ENCODE measurements around the gene GPR55. TPM values are rescaled to one million over a fixed set of nuclear protein-coding genes. Genes with fewer than 3 reads are reported as not detected.

GPR55 gene
- total RNA-seq, 1 experiment from 2014 or later = not detected

DNA sequence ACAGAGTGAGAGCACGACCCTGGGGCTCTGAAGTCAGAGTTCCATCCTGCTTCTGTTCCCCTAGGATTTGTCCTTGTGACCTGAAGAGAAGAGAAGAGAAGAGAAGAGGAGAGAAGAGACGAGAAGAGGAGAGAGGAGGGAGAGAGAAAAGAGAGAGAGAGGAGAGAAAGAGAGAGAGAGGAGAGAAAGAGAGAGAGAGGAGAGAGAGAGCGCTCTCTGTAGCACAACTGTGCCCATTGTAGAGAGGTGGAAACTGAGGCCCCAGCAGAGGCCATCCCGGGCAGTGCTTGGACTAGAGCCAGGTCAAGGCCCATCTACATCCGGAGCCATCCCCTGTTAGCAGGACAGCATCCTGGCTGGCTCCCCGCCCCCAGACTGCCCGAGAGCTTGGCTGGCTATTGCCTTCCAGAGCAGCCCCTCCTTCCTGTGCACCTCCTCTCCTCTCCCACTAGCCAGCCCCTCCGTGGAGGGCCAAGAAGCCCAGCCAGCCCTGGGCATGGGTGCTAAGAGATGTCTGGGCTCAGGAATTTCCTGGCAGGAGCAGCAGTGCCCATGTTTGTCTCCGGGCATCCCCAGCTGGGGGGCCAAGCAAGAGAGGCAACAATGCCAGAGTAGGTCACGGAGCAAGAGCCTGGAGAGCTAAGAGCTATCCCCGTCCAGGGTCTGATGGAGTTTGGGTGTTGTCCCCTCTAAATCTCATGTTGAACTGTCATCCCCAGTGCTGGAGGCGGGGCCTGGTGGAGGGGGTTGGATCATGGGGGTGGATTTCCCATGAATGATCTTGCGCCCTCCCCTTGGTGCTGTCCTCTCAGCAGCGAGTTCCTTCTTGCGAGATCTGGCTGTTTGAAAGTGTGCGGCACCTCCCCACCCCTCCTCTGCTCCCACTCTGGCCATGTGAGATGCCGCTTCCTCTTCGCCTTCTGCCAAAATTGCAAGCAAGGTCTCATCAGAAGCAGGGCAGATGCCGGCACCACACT, 18.2 kb upstream of the GPR55 start:
- no peaks in the 10 kb centered on the region for H3K36me3 Mint-ChIP-seq (ENCODE audit: insufficient read depth, unreplicated experiment)
- ChIA-PET CTCF (no interaction called here), POLR2A (no interaction called here)
- TF ChIP-seq, protein P1, sequence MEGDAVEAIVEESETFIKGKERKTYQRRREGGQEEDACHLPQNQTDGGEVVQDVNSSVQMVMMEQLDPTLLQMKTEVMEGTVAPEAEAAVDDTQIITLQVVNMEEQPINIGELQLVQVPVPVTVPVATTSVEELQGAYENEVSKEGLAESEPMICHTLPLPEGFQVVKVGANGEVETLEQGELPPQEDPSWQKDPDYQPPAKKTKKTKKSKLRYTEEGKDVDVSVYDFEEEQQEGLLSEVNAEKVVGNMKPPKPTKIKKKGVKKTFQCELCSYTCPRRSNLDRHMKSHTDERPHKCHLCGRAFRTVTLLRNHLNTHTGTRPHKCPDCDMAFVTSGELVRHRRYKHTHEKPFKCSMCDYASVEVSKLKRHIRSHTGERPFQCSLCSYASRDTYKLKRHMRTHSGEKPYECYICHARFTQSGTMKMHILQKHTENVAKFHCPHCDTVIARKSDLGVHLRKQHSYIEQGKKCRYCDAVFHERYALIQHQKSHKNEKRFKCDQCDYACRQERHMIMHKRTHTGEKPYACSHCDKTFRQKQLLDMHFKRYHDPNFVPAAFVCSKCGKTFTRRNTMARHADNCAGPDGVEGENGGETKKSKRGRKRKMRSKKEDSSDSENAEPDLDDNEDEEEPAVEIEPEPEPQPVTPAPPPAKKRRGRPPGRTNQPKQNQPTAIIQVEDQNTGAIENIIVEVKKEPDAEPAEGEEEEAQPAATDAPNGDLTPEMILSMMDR (IDR thresholded peaks at IDR 0.05; ENCODE audit: unreplicated experiment) = no peak
- intact Hi-C loops (cut with micrococcal nuclease) = no loop called here
- H3K27me3 Mint-ChIP-seq (ENCODE audit: insufficient read depth, unreplicated experiment) = no peaks in the 10 kb centered on the region
- no peaks in the 10 kb centered on the region for H3K9me3 Mint-ChIP-seq (ENCODE audit: unreplicated experiment)
- H3K27ac Mint-ChIP-seq (ENCODE audit: low read depth, unreplicated experiment) = no peak overlapping the region
- peaks cover 5% of the 10 kb centered on the region for H3K4me1 Mint-ChIP-seq (ENCODE audit: insufficient read depth, unreplicated experiment)
- BruUV-seq (replicated peaks) = no TSS peak
- no peak overlapping the region for H3K4me3 Mint-ChIP-seq (ENCODE audit: unreplicated experiment)
- DNase-seq (ENCODE audit: unreplicated experiment) = no peak

DNA sequence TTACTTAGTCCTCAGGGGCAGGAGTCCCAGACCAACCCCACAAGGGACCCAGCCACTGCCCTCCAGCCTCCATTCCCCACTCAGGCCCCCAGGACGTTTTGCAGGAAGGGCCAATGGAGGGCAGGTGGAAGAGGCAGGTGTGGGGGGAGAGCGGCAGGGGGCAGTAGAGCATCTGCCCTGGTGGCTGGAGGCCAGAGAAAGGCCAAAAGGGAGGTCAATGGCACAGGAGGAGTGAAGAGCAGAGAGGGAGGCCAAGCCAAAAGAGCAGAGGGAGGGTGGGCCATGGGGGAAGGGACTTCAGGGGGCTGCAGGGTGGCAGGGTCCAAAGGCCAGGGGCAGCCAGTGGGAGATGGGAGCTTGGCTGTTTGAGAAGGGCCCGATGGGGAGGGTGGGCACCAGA, 17.3 kb upstream of the GPR55 start:
- H3K27ac Mint-ChIP-seq (ENCODE audit: low read depth, unreplicated experiment) = no peak overlapping the region
- H3K27me3 Mint-ChIP-seq (ENCODE audit: insufficient read depth, unreplicated experiment) = no peaks in the 10 kb centered on the region
- intact Hi-C loops (cut with micrococcal nuclease) = no loop called here
- CTCF ChIA-PET = interaction anchor here (0.7 kb wide), 1 partner anchor 50 kb away, joined by 4 read pairs; no protein-coding TSS in a partner anchor
- no peaks in the 10 kb centered on the region for H3K9me3 Mint-ChIP-seq (ENCODE audit: unreplicated experiment)
- POLR2A ChIA-PET = no interaction called here
- no peaks in the 10 kb centered on the region for H3K36me3 Mint-ChIP-seq (ENCODE audit: insufficient read depth, unreplicated experiment)
- TF ChIP-seq, protein P1 (IDR thresholded peaks at IDR 0.05; ENCODE audit: unreplicated experiment) = no peak
- no TSS peak for BruUV-seq (replicated peaks)
- no peak overlapping the region for H3K4me3 Mint-ChIP-seq (ENCODE audit: unreplicated experiment)
- no peak for DNase-seq (ENCODE audit: unreplicated experiment)
- peaks cover 5% of the 10 kb centered on the region for H3K4me1 Mint-ChIP-seq (ENCODE audit: insufficient read depth, unreplicated experiment)

DNA sequence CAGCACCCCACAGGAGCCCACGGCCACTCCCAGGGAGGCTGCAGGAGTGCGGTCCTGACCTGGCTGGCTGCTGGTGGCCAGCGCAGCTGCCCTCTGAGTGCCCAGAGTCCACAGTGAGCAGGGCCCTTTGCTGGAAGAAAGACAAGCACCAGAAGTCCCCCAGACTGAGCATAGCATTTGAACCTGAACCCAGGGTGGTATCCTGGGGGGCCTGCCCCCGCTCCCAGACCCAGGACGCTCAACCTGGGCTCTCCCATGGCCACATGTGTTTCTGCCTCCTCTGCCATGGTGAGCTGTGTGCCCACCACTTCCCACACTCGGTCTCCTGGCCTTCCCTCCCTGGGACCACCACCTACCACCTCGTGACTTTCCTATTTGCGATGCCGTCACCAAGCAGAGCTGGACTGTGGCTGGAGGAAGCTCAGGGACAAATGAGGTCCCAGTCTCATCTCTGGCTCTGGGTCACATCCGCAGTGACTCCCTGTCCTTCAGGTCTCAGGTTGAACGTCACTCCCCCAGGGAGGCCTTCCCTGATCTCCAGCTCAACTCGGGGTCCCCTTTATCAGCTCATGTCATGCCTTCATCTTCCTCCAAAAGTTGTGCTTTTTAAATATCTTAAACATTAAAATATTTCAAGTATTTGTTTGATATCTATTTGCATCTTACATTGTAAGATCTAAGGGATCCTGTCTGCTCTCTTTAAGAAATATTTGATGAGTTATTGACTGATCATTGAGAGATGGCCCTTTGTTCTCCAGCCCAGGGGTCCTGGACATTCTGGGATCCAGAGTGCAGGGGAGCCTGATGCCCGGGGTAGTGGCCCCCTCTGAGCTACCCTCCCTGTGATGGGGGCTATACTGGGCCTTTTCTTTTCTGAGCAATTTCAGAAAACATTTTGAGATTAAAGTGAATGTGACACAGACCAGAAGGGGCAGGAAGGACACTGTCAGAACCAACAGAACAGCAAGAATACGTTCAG, 16.4 kb upstream of the GPR55 start:
- ChIA-PET CTCF (interaction anchor here (0.7 to 0.9 kb wide), 3 partner anchors 43 to 117 kb away, joined by 3 to 4 read pairs (median 3); no protein-coding TSS in a partner anchor), POLR2A (no interaction called here)
- H3K9me3 Mint-ChIP-seq (ENCODE audit: unreplicated experiment) = no peaks in the 10 kb centered on the region
- H3K27ac Mint-ChIP-seq (ENCODE audit: low read depth, unreplicated experiment) = no peak overlapping the region
- no TSS peak for BruUV-seq (replicated peaks)
- no peaks in the 10 kb centered on the region for H3K36me3 Mint-ChIP-seq (ENCODE audit: insufficient read depth, unreplicated experiment)
- no peak overlapping the region for H3K4me3 Mint-ChIP-seq (ENCODE audit: unreplicated experiment)
- H3K27me3 Mint-ChIP-seq (ENCODE audit: insufficient read depth, unreplicated experiment) = no peaks in the 10 kb centered on the region
- peaks cover 5% of the 10 kb centered on the region for H3K4me1 Mint-ChIP-seq (ENCODE audit: insufficient read depth, unreplicated experiment)
- DNase-seq (ENCODE audit: unreplicated experiment) = no peak
- intact Hi-C loops (cut with micrococcal nuclease) = no loop called here
- TF ChIP-seq, protein P1 (IDR thresholded peaks at IDR 0.05; ENCODE audit: unreplicated experiment) = no peak

DNA sequence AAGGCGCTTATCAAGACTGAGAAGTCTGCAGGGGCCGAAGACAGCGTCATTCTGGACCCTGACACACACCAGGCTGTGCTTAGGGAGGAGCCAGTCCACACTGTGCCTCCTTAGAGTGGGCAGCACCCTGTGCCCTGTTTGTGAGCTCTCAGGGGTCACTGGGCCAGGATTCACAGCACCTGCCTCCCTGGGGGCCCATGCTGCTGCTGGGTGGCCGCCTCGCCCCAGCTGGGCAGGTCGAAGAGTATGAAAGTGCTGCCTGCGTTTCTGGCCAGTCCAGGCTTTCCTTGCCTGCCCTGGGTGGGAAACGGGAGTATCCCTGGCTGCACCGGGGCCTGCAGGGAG, 15.4 kb upstream of the GPR55 start:
- POLR2A ChIA-PET = no interaction called here
- BruUV-seq (replicated peaks) = no TSS peak
- intact Hi-C loops (cut with micrococcal nuclease) = no loop called here

More for the DNA sequence above, 15.4 kb upstream of the GPR55 start:
- no peak overlapping the region for H3K4me3 Mint-ChIP-seq (ENCODE audit: unreplicated experiment)
- no peaks in the 10 kb centered on the region for H3K36me3 Mint-ChIP-seq (ENCODE audit: insufficient read depth, unreplicated experiment)
- CTCF ChIA-PET = interaction anchor here (0.7 to 0.9 kb wide), 2 partner anchors 42 to 63 kb away, joined by 3 read pairs; no protein-coding TSS in a partner anchor
- DNase-seq (ENCODE audit: unreplicated experiment) = no peak
- no peaks in the 10 kb centered on the region for H3K27me3 Mint-ChIP-seq (ENCODE audit: insufficient read depth, unreplicated experiment)
- peaks cover 4% of the 10 kb centered on the region for H3K9me3 Mint-ChIP-seq (ENCODE audit: unreplicated experiment)
- TF ChIP-seq, protein P1 (IDR thresholded peaks at IDR 0.05; ENCODE audit: unreplicated experiment) = no peak
- H3K27ac Mint-ChIP-seq (ENCODE audit: low read depth, unreplicated experiment) = no peak overlapping the region
- peaks cover 5% of the 10 kb centered on the region for H3K4me1 Mint-ChIP-seq (ENCODE audit: insufficient read depth, unreplicated experiment)

All from MCF 10A (cell line).